ENCODE measurements around the gene ZFYVE28.

- TF ChIP-seq CTCF (IDR thresholded peaks at IDR 0.05 in 2 of 3, conservative IDR thresholded peaks at IDR 0.05 in 1 of 3; ENCODE audit: borderline replicate concordance in 1 of 3, insufficient read depth in 1 of 3, low read depth in 2 of 3, low read length in 2 of 3) (no peak), EZH2 (IDR thresholded peaks at IDR 0.05) (no peak)
These were observed 147.0 kb downstream of the ZFYVE28 start for GRCh38 chr4:2271279-2272025.

Data from HCT116 (cell line).